ENCODE measurements around the gene CALHM2. TPM values are rescaled to one million over a fixed set of nuclear protein-coding genes. Genes with fewer than 3 reads are reported as not detected.

Gene CALHM2
- total RNA-seq, 1 experiment from 2014 or later = not detected

DNA sequence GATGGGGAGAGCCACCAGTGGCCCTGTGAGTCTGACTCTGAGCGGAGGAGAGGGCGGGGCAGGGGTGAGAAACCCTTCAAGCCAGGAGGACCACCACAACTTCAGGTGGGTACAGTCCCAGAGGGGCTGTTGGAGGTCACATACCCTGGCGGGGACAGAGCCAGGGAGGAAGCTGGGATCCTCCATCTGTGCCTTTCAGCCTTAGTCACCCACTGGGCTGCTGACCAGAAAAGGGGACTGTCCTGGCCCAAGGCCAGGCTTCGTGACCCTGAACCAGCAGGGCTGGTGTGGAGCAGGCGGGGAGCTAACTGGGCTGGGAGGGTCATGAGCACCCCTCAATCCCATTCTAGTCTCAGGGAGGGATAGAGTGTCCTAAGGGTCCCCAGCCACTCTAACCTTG, 28.4 kb upstream of the CALHM2 start:
- H3K18ac ChIP-seq (ENCODE audit: insufficient read length, low read depth, low read length) = no peak overlapping the region
- no peaks in the 10 kb centered on the region for H3K79me1 ChIP-seq (ENCODE audit: insufficient read depth, low read depth, low read length, poor library complexity, severe bottlenecking)
- no peak overlapping the region for H4K5ac ChIP-seq (ENCODE audit: insufficient read length, low read depth, low read length)
- H3K23me2 ChIP-seq (ENCODE audit: insufficient read length, low read depth, low read length, poor library complexity, severe bottlenecking) = no peaks in the 10 kb centered on the region
- H2AFZ ChIP-seq (ENCODE audit: low read length) = no peak overlapping the region
- Mint-ChIP-seq H3K36me3 (ENCODE audit: insufficient read depth in 1 of 3, low read depth in 3 of 3) (no peaks in the 10 kb centered on the region), H3K4me3 (no peak overlapping the region), H3K9me3 (no peaks in the 10 kb centered on the region), H3K27ac (no peak overlapping the region), H3K27me3 (ENCODE audit: low read depth) (peaks cover 2% of the 10 kb centered on the region; the same call in 1 of the 2 replicates), H3K4me1 (peaks cover 10 to 17% of the 10 kb centered on the region in 2 experiments)
- no peak overlapping the region for H2BK12ac ChIP-seq (ENCODE audit: insufficient read length, low read depth, low read length)
- no peak overlapping the region for H4K91ac ChIP-seq (ENCODE audit: insufficient read length, low read depth, low read length)
- no peak overlapping the region for H3K9ac ChIP-seq (ENCODE audit: extremely low read depth, insufficient read length, low read length)
- DNase-seq = no peak
- WGBS (ENCODE audit: extremely low coverage, insufficient read length, low lambda C conversion rate) = no CpG with 5 or more reads among the region's 5 CpGs
- no peak overlapping the region for H3K23ac ChIP-seq (ENCODE audit: insufficient read length, low read depth, low read length)
- H3K9me3 ChIP-seq (ENCODE audit: control insufficient read depth, low read depth, low read length) = no peaks in the 10 kb centered on the region
- H3K14ac ChIP-seq (ENCODE audit: insufficient read depth, low read length) = no peak overlapping the region
- H3K27me3 ChIP-seq (ENCODE audit: insufficient read depth, low read length) = no peaks in the 10 kb centered on the region
- H2BK5ac ChIP-seq (ENCODE audit: insufficient read length, low read length) = no peak overlapping the region
- no peak overlapping the region for H3K56ac ChIP-seq (ENCODE audit: insufficient read length, low read depth, low read length)
- no peak overlapping the region for H4K8ac ChIP-seq (replicated peaks; ENCODE audit: insufficient read length, low read depth, low read length)
- H2AK5ac ChIP-seq (ENCODE audit: insufficient read length, low read length) = no peak overlapping the region
- no peak overlapping the region for H3K4ac ChIP-seq (ENCODE audit: low read depth, low read length)
- no peak overlapping the region for H2BK120ac ChIP-seq (ENCODE audit: low read depth, low read length, poor library complexity, severe bottlenecking)
- no peaks in the 10 kb centered on the region for H3K79me2 ChIP-seq (ENCODE audit: insufficient read depth, low read length)
- H3K4me2 ChIP-seq (ENCODE audit: insufficient read depth, insufficient read length, low read length) = no peak overlapping the region
- no peak overlapping the region for H2BK20ac ChIP-seq (ENCODE audit: low read depth, low read length, poor library complexity, severe bottlenecking)
- H3T11ph ChIP-seq (ENCODE audit: low read length) = no peak overlapping the region
- H2BK15ac ChIP-seq (ENCODE audit: low read depth, low read length) = no peak overlapping the region
- H3K4me1 ChIP-seq (ENCODE audit: insufficient read depth, low read length) = no peaks in the 10 kb centered on the region
- no peak overlapping the region for H3K27ac ChIP-seq (ENCODE audit: insufficient read length, low read depth, low read length)
- no peaks in the 10 kb centered on the region for H4K20me1 ChIP-seq (ENCODE audit: control insufficient read depth, insufficient read depth, insufficient read length)
- TF ChIP-seq, protein P1, sequence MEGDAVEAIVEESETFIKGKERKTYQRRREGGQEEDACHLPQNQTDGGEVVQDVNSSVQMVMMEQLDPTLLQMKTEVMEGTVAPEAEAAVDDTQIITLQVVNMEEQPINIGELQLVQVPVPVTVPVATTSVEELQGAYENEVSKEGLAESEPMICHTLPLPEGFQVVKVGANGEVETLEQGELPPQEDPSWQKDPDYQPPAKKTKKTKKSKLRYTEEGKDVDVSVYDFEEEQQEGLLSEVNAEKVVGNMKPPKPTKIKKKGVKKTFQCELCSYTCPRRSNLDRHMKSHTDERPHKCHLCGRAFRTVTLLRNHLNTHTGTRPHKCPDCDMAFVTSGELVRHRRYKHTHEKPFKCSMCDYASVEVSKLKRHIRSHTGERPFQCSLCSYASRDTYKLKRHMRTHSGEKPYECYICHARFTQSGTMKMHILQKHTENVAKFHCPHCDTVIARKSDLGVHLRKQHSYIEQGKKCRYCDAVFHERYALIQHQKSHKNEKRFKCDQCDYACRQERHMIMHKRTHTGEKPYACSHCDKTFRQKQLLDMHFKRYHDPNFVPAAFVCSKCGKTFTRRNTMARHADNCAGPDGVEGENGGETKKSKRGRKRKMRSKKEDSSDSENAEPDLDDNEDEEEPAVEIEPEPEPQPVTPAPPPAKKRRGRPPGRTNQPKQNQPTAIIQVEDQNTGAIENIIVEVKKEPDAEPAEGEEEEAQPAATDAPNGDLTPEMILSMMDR (conservative IDR thresholded peaks at IDR 0.05) = no peak

All from H9 (cell line).